GM12892 (cell line): ENCODE results near the gene ZNF423.

Source experiments
- POLR2A ChIP-seq: IDR thresholded peaks from 2 replicates; pipeline ENCODE4 v1.6.1; 2011; ENCODE audit warnings: low read depth, low read length, control low read depth
- TAF1 ChIP-seq: IDR thresholded peaks from 2 replicates; pipeline ENCODE4 v1.6.1; 2011; ENCODE audit warnings: low read depth, mild to moderate bottlenecking, control low read depth, low read length, borderline replicate concordance

GRCh38 chr16:49687476-49688002, 168.4 kb downstream of the ZNF423 start:
- TF ChIP-seq POLR2A (no peak), TAF1 (no peak)
